ENCODE data around the gene IL31RA. TPM values are rescaled to one million over a fixed set of nuclear protein-coding genes. Genes with fewer than 3 reads are reported as not detected.

Gene IL31RA
- total RNA-seq, 2 donors from 2014 or later, result 0.16 TPM; not detected in 1

DNA sequence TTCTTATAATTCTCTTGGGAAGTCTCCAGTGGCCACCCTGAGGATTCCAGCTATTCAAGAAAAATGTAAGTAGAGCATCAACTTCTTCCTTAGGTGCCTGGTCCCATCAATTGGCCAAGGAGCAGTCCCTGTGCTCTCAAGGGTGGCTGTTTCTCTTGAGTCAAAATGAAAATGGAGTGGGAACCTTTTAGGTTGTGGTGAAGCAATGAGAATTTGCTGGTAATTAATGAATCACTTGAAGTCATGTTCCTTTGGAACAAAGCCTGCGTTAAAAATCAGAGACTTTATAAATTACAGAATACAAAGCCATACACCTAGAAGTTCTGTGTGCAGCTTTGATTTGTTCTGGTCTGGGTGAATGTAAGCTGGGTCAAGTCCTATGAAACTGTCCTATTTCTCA lies 48.9 kb downstream of the IL31RA start:
- H3K36me3 ChIP-seq, result no peaks in the 10 kb centered on the region
- no peaks in the 10 kb centered on the region for H3K27me3 ChIP-seq
- intact Hi-C loops (cut with DNase I), result no loop called here
- no peak overlapping the region for H3K4me3 ChIP-seq
- DNase-seq, result no peak
- H3K9me3 ChIP-seq, result no peaks in the 10 kb centered on the region
- no peak overlapping the region for H3K27ac ChIP-seq
- TF ChIP-seq, protein P1, sequence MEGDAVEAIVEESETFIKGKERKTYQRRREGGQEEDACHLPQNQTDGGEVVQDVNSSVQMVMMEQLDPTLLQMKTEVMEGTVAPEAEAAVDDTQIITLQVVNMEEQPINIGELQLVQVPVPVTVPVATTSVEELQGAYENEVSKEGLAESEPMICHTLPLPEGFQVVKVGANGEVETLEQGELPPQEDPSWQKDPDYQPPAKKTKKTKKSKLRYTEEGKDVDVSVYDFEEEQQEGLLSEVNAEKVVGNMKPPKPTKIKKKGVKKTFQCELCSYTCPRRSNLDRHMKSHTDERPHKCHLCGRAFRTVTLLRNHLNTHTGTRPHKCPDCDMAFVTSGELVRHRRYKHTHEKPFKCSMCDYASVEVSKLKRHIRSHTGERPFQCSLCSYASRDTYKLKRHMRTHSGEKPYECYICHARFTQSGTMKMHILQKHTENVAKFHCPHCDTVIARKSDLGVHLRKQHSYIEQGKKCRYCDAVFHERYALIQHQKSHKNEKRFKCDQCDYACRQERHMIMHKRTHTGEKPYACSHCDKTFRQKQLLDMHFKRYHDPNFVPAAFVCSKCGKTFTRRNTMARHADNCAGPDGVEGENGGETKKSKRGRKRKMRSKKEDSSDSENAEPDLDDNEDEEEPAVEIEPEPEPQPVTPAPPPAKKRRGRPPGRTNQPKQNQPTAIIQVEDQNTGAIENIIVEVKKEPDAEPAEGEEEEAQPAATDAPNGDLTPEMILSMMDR (IDR thresholded peaks at IDR 0.05), result no peak
- no peak overlapping the region for H3K9ac ChIP-seq (ENCODE audit: low read depth in 2 of 2, low read length in 2 of 2)
- H3K4me1 ChIP-seq, result no peaks in the 10 kb centered on the region

DNA sequence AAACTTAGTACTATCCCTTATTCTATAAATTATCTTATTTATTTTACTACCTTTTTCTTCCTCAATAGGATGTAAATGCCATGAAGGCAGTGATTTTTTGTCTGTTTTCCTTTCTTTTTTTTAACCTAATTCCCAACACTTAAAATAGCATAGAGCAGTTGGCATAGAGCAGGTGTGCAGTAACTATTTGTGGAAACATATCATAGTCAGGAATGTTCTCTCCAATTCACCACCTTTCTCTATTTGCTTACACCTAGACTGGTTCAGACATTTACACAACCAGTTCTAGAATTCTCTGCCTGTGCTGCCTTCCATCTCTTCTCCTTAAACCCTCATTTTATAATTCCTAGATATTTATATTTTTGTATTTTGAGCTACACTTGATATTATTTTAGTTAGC lies 49.6 kb downstream of the IL31RA start:
- TF ChIP-seq, protein P1 (IDR thresholded peaks at IDR 0.05), result no peak
- intact Hi-C loops (cut with DNase I), result no loop called here
- no peaks in the 10 kb centered on the region for H3K4me1 ChIP-seq
- H3K4me3 ChIP-seq, result no peak overlapping the region
- no peak for DNase-seq
- no peak overlapping the region for H3K9ac ChIP-seq (ENCODE audit: low read depth in 2 of 2, low read length in 2 of 2)
- H3K27ac ChIP-seq, result no peak overlapping the region
- no peaks in the 10 kb centered on the region for H3K9me3 ChIP-seq
- H3K27me3 ChIP-seq, result no peaks in the 10 kb centered on the region
- no peaks in the 10 kb centered on the region for H3K36me3 ChIP-seq

DNA sequence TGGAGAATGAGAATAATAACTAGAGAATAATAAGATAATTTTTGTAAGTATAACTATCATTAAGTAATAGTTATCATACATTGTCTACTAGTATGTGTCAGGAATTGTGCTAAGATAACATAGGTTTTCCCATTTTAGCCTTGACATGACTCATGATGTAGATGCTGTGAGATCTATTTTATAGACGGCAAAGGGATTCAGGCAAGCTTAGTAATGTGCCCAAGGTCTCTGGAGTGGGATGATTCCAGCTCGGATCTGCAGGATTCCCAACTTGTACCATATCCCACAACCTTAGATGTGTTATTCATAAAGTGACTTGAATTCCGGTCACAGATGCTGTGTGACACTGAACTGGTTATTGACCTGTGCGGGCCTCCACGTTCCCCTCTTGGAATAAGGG lies 51.5 kb downstream of the IL31RA start:
- no peak overlapping the region for H3K9ac ChIP-seq (ENCODE audit: low read depth in 2 of 2, low read length in 2 of 2)
- TF ChIP-seq, protein P1 (IDR thresholded peaks at IDR 0.05), result no peak
- no peak overlapping the region for H3K4me3 ChIP-seq
- no peaks in the 10 kb centered on the region for H3K4me1 ChIP-seq
- no peaks in the 10 kb centered on the region for H3K27me3 ChIP-seq
- no peaks in the 10 kb centered on the region for H3K36me3 ChIP-seq
- H3K27ac ChIP-seq, result no peak overlapping the region
- DNase-seq, result no peak
- no peaks in the 10 kb centered on the region for H3K9me3 ChIP-seq
- intact Hi-C loops (cut with DNase I), result no loop called here

DNA sequence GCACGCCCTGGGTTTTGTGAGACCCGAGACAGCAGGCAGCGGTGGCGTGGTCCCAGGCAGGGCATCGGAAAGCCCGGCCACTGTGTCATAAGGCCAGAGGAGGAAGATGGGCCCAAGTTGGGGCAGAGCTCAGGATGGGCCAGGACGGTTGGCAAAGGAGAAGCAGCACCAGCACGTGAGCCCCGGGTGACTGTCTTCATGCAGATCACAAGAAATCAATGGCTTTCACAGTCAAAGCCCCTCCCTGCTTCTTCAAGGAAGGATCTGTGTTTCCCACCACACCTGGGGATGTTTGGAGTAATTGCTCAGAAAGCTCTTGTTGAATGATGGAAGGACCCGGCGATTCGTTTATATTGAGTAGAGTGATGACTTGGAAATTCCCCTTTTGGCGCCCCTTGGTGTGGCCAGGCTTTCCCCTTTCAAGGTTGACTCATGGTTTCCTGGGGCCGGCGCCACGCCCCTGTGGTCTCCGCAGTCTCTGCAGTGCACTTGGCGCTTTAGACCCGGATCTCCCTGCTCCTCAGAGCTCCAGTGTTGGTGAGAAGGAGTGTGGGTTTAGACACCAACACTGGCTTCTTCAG lies 52.1 kb downstream of the IL31RA start:
- Histone ChIP-seq H3K27ac (no peak overlapping the region), H3K4me3 (no peak overlapping the region), H3K9me3 (no peaks in the 10 kb centered on the region), H3K4me1 (no peaks in the 10 kb centered on the region), H3K27me3 (no peaks in the 10 kb centered on the region), H3K9ac (ENCODE audit: low read depth in 2 of 2, low read length in 2 of 2) (no peak overlapping the region), H3K36me3 (no peaks in the 10 kb centered on the region)
- TF ChIP-seq, protein P1 (IDR thresholded peaks at IDR 0.05), result no peak
- no peak for DNase-seq
- intact Hi-C loops (cut with DNase I), result no loop called here

DNA sequence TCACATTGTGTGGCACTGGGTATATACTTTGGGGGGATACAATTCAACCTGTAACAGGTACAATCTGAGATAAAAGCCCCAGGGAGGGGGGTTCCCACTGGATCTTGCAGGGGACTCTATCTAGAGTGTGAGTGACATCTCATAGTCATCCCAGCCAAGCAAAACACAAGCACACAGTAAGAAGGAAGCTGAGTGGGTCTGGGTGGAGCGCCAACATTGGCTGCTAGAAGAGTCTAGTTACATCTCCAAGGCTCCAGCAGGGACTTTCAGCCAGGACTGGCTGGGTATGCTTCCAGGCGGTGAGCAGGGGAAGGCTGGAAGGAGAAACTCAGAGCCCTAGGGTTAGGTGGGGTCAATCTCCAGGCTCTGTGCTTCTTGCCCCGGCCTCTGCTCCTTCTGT lies 53.0 kb downstream of the IL31RA start:
- no peaks in the 10 kb centered on the region for H3K4me1 ChIP-seq
- no peak overlapping the region for H3K9ac ChIP-seq (ENCODE audit: low read depth in 2 of 2, low read length in 2 of 2)
- H3K9me3 ChIP-seq, result no peaks in the 10 kb centered on the region
- intact Hi-C loops (cut with DNase I), result no loop called here
- no peak for DNase-seq
- TF ChIP-seq, protein P1 (IDR thresholded peaks at IDR 0.05), result no peak
- H3K36me3 ChIP-seq, result no peaks in the 10 kb centered on the region
- no peak overlapping the region for H3K4me3 ChIP-seq
- H3K27ac ChIP-seq, result no peak overlapping the region
- no peaks in the 10 kb centered on the region for H3K27me3 ChIP-seq

Data from colonic mucosa (tissue), 4 donors.